WERI-Rb-1 (cell line): ENCODE data around the gene KIAA1671.

ENCODE experiments used
- DNase-seq: peaks from one replicate; pipeline ENCODE4 v3.0.0-alpha.2; 2020
- H3K27ac ChIP-seq: fragments of 250-450 bp; sonication (Bioruptor Pico); 2 replicates; pipeline ENCODE4 v1.5.1; 2020; ENCODE audit warnings: mild to moderate bottlenecking, moderate library complexity
- H3K27me3 ChIP-seq: fragments of 250-450 bp; sonication (Bioruptor Pico); 2 replicates; pipeline ENCODE4 v1.5.1; 2021; ENCODE audit warnings: mild to moderate bottlenecking, low read depth, moderate library complexity; ENCODE audit not compliant: insufficient read depth, severe bottlenecking
- H3K36me3 ChIP-seq: fragments of 250-450 bp; sonication (Bioruptor Pico); 2 replicates; pipeline ENCODE4 v1.5.1; 2020; ENCODE audit warnings: mild to moderate bottlenecking, moderate library complexity
- H3K4me3 ChIP-seq: 2 replicates; pipeline ENCODE4 v1.5.1; 2011; ENCODE audit warnings: low read depth, mild to moderate bottlenecking, control low read depth, low read length
- H3K9me3 ChIP-seq: fragments of 250-450 bp; sonication (Bioruptor Pico); 2 replicates; pipeline ENCODE4 v1.5.1; 2021; ENCODE audit warnings: mild to moderate bottlenecking, moderate library complexity; ENCODE audit not compliant: severe bottlenecking
- TF ChIP-seq, protein P1 (sequence below): IDR thresholded peaks from 2 replicates; pipeline ENCODE4 v1.5.1; 2011; ENCODE audit warnings: low read depth, mild to moderate bottlenecking, control low read depth, inconsistent platforms, low read length

KIAA1671 gene

GRCh38 chr22:25101501-25101900 lies 149.0 kb downstream of the KIAA1671 start:
- Histone ChIP-seq H3K27me3 (no peaks in the 10 kb centered on the region), H3K9me3 (no peaks in the 10 kb centered on the region), H3K27ac (no peak overlapping the region), H3K36me3 (no peaks in the 10 kb centered on the region), H3K4me3 (no peak overlapping the region)
- TF ChIP-seq, protein P1, sequence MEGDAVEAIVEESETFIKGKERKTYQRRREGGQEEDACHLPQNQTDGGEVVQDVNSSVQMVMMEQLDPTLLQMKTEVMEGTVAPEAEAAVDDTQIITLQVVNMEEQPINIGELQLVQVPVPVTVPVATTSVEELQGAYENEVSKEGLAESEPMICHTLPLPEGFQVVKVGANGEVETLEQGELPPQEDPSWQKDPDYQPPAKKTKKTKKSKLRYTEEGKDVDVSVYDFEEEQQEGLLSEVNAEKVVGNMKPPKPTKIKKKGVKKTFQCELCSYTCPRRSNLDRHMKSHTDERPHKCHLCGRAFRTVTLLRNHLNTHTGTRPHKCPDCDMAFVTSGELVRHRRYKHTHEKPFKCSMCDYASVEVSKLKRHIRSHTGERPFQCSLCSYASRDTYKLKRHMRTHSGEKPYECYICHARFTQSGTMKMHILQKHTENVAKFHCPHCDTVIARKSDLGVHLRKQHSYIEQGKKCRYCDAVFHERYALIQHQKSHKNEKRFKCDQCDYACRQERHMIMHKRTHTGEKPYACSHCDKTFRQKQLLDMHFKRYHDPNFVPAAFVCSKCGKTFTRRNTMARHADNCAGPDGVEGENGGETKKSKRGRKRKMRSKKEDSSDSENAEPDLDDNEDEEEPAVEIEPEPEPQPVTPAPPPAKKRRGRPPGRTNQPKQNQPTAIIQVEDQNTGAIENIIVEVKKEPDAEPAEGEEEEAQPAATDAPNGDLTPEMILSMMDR = no peak
- DNase-seq = no peak

GRCh38 chr22:25101986-25102385 lies 149.5 kb downstream of the KIAA1671 start:
- no peak overlapping the region for H3K27ac ChIP-seq
- no peaks in the 10 kb centered on the region for H3K9me3 ChIP-seq
- no peaks in the 10 kb centered on the region for H3K36me3 ChIP-seq
- H3K4me3 ChIP-seq = no peak overlapping the region
- TF ChIP-seq, protein P1 = no peak
- no peak for DNase-seq
- no peaks in the 10 kb centered on the region for H3K27me3 ChIP-seq

DNA sequence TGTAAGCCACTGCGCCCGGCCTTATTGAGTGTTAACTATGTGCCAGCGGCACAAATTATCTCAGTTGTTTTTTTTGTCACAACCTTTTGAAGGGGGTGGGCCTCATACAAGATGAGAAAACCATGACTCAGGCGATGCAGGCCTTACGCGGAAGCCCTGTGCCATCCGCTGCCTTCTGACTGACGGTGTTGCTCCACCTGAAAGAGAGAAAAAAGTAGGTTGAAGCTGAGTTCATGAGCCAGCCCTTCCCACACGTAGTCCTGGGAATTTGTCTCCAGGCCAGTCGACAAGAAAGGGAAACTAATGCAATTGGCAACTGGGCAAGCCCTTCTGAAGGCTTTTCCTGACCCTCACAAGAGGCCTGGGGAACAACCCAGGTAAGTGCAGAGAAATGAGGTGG lies 150.2 kb downstream of the KIAA1671 start:
- Histone ChIP-seq H3K9me3 (no peaks in the 10 kb centered on the region), H3K4me3 (no peak overlapping the region), H3K27ac (no peak overlapping the region), H3K27me3 (no peaks in the 10 kb centered on the region), H3K36me3 (no peaks in the 10 kb centered on the region)
- TF ChIP-seq, protein P1 = no peak
- DNase-seq = no peak

- Histone ChIP-seq H3K27me3 (no peaks in the 10 kb centered on the region), H3K36me3 (no peaks in the 10 kb centered on the region), H3K9me3 (no peaks in the 10 kb centered on the region), H3K4me3 (no peak overlapping the region), H3K27ac (no peak overlapping the region)
- DNase-seq = no peak
- TF ChIP-seq, protein P1 = no peak
These were observed 151.9 kb downstream of the KIAA1671 start for GRCh38 chr22:25104367-25104766.

- no peak for DNase-seq
- H3K4me3 ChIP-seq = no peak overlapping the region
- TF ChIP-seq, protein P1 = no peak
- H3K27me3 ChIP-seq = no peaks in the 10 kb centered on the region
- H3K36me3 ChIP-seq = no peaks in the 10 kb centered on the region
- H3K27ac ChIP-seq = no peak overlapping the region
- H3K9me3 ChIP-seq = no peaks in the 10 kb centered on the region
These were observed 153.5 kb downstream of the KIAA1671 start for GRCh38 chr22:25105817-25106650.
